Liver (tissue), 9 donors: ENCODE results near the gene KIF17. TPM values are rescaled to one million over a fixed set of nuclear protein-coding genes. Genes with fewer than 3 reads are reported as not detected.

Experiments used
- DNase-seq: peaks from one replicate; pipeline ENCODE4 v3.0.0-alpha.2; 2017; ENCODE audit warnings: low spot score
- H3K27ac ChIP-seq, 2 donors: one replicate each; pipeline ENCODE4 v1.7.0; 2013; ENCODE audit warnings: inconsistent platforms in 2 of 2, low read length in 2 of 2, control low read depth in 1 of 2, low read depth in 1 of 2, mild to moderate bottlenecking in 1 of 2
- H3K27me3 ChIP-seq, 4 donors: one replicate each; pipeline versions ENCODE4 v1.6.1 to v1.7.0; 2013; ENCODE audit warnings: low read length in 3 of 4, inconsistent platforms in 1 of 4, mild to moderate bottlenecking in 1 of 4, moderate library complexity in 1 of 4; ENCODE audit not compliant: control insufficient read depth in 4 of 4, insufficient read depth in 4 of 4
- H3K36me3 ChIP-seq, 4 donors: one replicate each; pipeline versions ENCODE4 v1.6.1 to v1.7.0; 2013; ENCODE audit warnings: low read length in 3 of 4, mild to moderate bottlenecking in 3 of 4, low read depth in 1 of 4, moderate library complexity in 1 of 4; ENCODE audit not compliant: control insufficient read depth in 4 of 4, insufficient read depth in 3 of 4
- H3K4me1 ChIP-seq, 4 donors: one replicate each; pipeline versions ENCODE4 v1.6.1 to v1.7.0; 2013; ENCODE audit warnings: low read length in 3 of 4, mild to moderate bottlenecking in 3 of 4, moderate library complexity in 1 of 4; ENCODE audit not compliant: control insufficient read depth in 4 of 4, insufficient read depth in 4 of 4
- H3K4me3 ChIP-seq, 3 donors: one replicate each; pipeline versions ENCODE4 v1.6.1 to v1.7.0; 2013; ENCODE audit warnings: low read length in 3 of 3, control low read depth in 1 of 3, low read depth in 1 of 3, mild to moderate bottlenecking in 1 of 3
- H3K9ac ChIP-seq, 2 donors: one replicate each; pipeline ENCODE4 v1.7.0; 2013; ENCODE audit warnings: low read length in 2 of 2, mild to moderate bottlenecking in 2 of 2, moderate library complexity in 2 of 2, control low read depth in 1 of 2, low read depth in 1 of 2
- H3K9me3 ChIP-seq, 4 donors: one replicate each; pipeline versions ENCODE4 v1.6.1 to v1.7.0; 2013; ENCODE audit warnings: low read length in 3 of 4; ENCODE audit not compliant: control insufficient read depth in 4 of 4
- EGR1 ChIP-seq, 2 donors: IDR thresholded peaks; 2 replicates each; pipeline ENCODE4 v1.6.1; 2016 to 2018; ENCODE audit warnings: antibody characterized with exemption in 2 of 2, low read depth in 2 of 2
- FOXA2 ChIP-seq: IDR thresholded peaks from 2 replicates; pipeline ENCODE4 v1.6.1; 2016; ENCODE audit warnings: antibody characterized with exemption
- GABPA ChIP-seq, 2 donors: IDR thresholded peaks in 1 of 2; conservative IDR thresholded peaks in 1 of 2; 2 replicates each; pipeline ENCODE4 v1.6.1; 2016; ENCODE audit warnings: antibody characterized with exemption in 2 of 2, mild to moderate bottlenecking in 1 of 2, moderate library complexity in 1 of 2
- HNF4A ChIP-seq, 2 donors: conservative IDR thresholded peaks; 2 replicates each; pipeline ENCODE4 v1.6.1; 2016; ENCODE audit warnings: antibody characterized with exemption in 2 of 2, mild to moderate bottlenecking in 2 of 2
- HNF4G ChIP-seq: IDR thresholded peaks from 2 replicates; pipeline ENCODE4 v1.6.1; 2016; ENCODE audit warnings: antibody characterized with exemption
- JUND ChIP-seq, 2 donors: IDR thresholded peaks; 2 replicates each; pipeline ENCODE4 v1.6.1; 2016; ENCODE audit warnings: antibody characterized with exemption in 2 of 2
- NR2F2 ChIP-seq: IDR thresholded peaks from 2 replicates; pipeline ENCODE4 v1.6.1; 2016; ENCODE audit warnings: antibody characterized with exemption
- RAD21 ChIP-seq, 2 donors: IDR thresholded peaks; 2 replicates each; pipeline ENCODE4 v1.6.1; 2016; ENCODE audit warnings: antibody characterized with exemption in 2 of 2, mild to moderate bottlenecking in 2 of 2
- RXRA ChIP-seq, 2 donors: IDR thresholded peaks; 2 replicates each; pipeline ENCODE4 v1.6.1; 2017 to 2018; ENCODE audit warnings: antibody characterized with exemption in 2 of 2, mild to moderate bottlenecking in 1 of 2
- SP1 ChIP-seq: IDR thresholded peaks from 2 replicates; pipeline ENCODE4 v1.6.1; 2018; ENCODE audit warnings: antibody characterized with exemption, mild to moderate bottlenecking
- YY1 ChIP-seq: IDR thresholded peaks from 2 replicates; pipeline ENCODE4 v1.6.1; 2016; ENCODE audit warnings: antibody characterized with exemption, mild to moderate bottlenecking
- WGBS: extraction: QIAGEN DNeasy Blood & Tissue Kit; methylation state at CpG from one replicate; pipeline ENCODE4 v1.1.7; 2013; 5-methylcytosine and 5-hydroxymethylcytosine counted together
- polyA plus RNA-seq, 2 donors: library from polyadenylated mRNA; stranded (reverse) in 1 of 2; unstranded in 1 of 2; fragments of 200-250 nt in 1 of 2; fragments of >200 nt in 1 of 2; fragmentation: Nextera tagmentation in 1 of 2; extraction: Ambion mirVana in 1 of 2; gene quantifications; one replicate each; pipeline versions ENCODE4 v1.2.1 to v1.2.3, GENCODE V29; 2013 to 2015
- total RNA-seq, 2 donors: library from RNA; depleted of rRNA; stranded (reverse); fragments of >200 nt; gene quantifications; one replicate each; pipeline ENCODE4 v1.2.3, GENCODE V29; 2014
- TF ChIP-seq, protein P1 (sequence below): IDR thresholded peaks from 2 replicates; pipeline ENCODE4 v1.6.1; 2016; ENCODE audit warnings: antibody characterized with exemption
- TF ChIP-seq, protein P2 (sequence below): IDR thresholded peaks from 2 replicates; pipeline ENCODE4 v1.6.1; 2016; ENCODE audit warnings: antibody characterized with exemption
- TF ChIP-seq, protein P3 (sequence below): IDR thresholded peaks from 2 replicates; pipeline ENCODE4 v1.6.1; 2016; ENCODE audit warnings: antibody characterized with exemption
- TF ChIP-seq, protein P4 (sequence below): IDR thresholded peaks from 2 replicates; pipeline ENCODE4 v1.6.1; 2016; ENCODE audit warnings: antibody characterized with exemption, mild to moderate bottlenecking
- TF ChIP-seq, protein P5 (sequence below): fragments of 150-350 bp; IDR thresholded peaks from 2 replicates; pipeline ENCODE4 v1.5.1; 2017; ENCODE audit warnings: improper control_type of control experiment, low read depth, low read length; ENCODE audit not compliant: missing input control
- donor health status: healthy.
- donor health status: healthy.
- donor health status: healthy.
- donor health status: healthy.
- donor health status: healthy.

KIF17 gene
- total and polyA plus RNA-seq, 4 donors, result 1.0 to 2.7 (median 2.0) TPM

DNA sequence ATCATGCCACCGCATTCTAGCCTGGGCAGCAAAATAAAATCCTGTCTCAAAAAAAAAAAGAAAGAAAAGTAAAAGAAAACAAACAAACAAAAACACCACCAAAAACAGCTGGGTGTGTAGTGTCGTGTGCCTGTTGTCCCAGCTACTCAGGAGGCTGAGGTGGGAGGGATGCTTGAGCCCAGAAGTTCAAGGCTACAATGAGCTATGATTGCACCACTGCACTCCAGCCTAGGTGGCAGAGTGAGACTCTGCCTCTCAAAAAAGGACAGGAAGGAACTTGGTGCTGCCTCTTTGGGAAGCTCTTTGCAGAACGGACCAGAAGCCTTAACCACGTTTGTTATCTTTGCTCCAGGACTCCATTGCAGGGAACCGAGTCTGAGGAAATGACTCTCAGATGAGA is 11.0 kb downstream of the KIF17 start:
- no peak for DNase-seq
- Histone ChIP-seq H3K9ac (no peak overlapping the region), H3K27me3 (no peaks in the 10 kb centered on the region), H3K27ac (no peak overlapping the region), H3K9me3 (no peaks in the 10 kb centered on the region), H3K4me1 (no peaks in the 10 kb centered on the region), H3K36me3 (no peaks in the 10 kb centered on the region), H3K4me3 (no peak overlapping the region)
- WGBS, result 63% methylated on average over 5 of the region's 5 CpGs
- TF ChIP-seq, protein P1, sequence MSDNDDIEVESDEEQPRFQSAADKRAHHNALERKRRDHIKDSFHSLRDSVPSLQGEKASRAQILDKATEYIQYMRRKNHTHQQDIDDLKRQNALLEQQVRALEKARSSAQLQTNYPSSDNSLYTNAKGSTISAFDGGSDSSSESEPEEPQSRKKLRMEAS, result no peak
- TF ChIP-seq SP1 (no peak), RXRA (IDR thresholded peaks at IDR 0.05) (no peak), NR2F2 (no peak), GABPA (IDR thresholded peaks at IDR 0.05 in 1 of 2, conservative IDR thresholded peaks at IDR 0.05 in 1 of 2) (no peak), JUND (IDR thresholded peaks at IDR 0.05) (no peak), RAD21 (IDR thresholded peaks at IDR 0.05) (no peak), FOXA2 (no peak), YY1 (no peak), HNF4A (conservative IDR thresholded peaks at IDR 0.05) (no peak)
- TF ChIP-seq, protein P2, sequence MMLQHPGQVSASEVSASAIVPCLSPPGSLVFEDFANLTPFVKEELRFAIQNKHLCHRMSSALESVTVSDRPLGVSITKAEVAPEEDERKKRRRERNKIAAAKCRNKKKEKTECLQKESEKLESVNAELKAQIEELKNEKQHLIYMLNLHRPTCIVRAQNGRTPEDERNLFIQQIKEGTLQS, result no peak

DNA sequence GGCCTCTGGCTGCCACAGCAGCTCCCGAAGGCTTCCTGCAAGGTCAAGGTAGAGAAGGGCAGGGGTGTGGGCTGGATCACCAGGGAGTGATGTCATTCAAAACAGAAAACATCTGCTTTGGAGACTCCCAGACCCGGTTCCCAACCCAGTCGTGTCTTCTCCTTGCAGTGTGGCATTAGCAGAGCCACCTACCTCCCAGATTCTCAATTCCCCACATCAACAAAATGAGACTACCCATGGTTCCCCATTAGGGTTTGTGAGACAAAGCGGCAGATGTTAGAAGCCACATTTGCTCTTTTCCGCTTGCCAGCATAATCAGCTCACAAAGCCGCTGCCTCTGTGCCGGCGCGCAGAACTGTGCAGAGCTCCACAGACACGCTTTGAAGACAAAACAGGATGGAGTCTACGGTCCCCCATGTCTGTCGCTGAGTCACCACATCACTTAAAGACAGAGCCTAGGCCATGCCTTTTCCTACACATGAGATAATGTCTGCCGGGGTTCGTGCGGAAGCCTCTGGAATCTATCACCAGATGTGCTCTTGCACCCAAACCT is 12.5 kb downstream of the KIF17 start:
- Histone ChIP-seq H3K4me3 (no peak overlapping the region), H3K36me3 (no peaks in the 10 kb centered on the region), H3K9me3 (no peaks in the 10 kb centered on the region), H3K27me3 (no peaks in the 10 kb centered on the region), H3K4me1 (no peaks in the 10 kb centered on the region), H3K9ac (no peak overlapping the region), H3K27ac (no peak overlapping the region)
- DNase-seq, result no peak
- TF ChIP-seq SP1 (no peak), HNF4A (conservative IDR thresholded peaks at IDR 0.05) (no peak), HNF4G (no peak), RAD21 (IDR thresholded peaks at IDR 0.05) (no peak), RXRA (IDR thresholded peaks at IDR 0.05) (no peak), NR2F2 (no peak), FOXA2 (no peak), EGR1 (IDR thresholded peaks at IDR 0.05; ENCODE audit: low read depth in 2 of 2) (no peak), JUND (IDR thresholded peaks at IDR 0.05) (no peak), YY1 (no peak), GABPA (IDR thresholded peaks at IDR 0.05 in 1 of 2, conservative IDR thresholded peaks at IDR 0.05 in 1 of 2) (no peak)
- TF ChIP-seq, protein P2, result no peak
- TF ChIP-seq, protein P3, sequence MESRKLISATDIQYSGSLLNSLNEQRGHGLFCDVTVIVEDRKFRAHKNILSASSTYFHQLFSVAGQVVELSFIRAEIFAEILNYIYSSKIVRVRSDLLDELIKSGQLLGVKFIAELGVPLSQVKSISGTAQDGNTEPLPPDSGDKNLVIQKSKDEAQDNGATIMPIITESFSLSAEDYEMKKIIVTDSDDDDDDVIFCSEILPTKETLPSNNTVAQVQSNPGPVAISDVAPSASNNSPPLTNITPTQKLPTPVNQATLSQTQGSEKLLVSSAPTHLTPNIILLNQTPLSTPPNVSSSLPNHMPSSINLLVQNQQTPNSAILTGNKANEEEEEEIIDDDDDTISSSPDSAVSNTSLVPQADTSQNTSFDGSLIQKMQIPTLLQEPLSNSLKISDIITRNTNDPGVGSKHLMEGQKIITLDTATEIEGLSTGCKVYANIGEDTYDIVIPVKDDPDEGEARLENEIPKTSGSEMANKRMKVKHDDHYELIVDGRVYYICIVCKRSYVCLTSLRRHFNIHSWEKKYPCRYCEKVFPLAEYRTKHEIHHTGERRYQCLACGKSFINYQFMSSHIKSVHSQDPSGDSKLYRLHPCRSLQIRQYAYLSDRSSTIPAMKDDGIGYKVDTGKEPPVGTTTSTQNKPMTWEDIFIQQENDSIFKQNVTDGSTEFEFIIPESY, result no peak
- TF ChIP-seq, protein P4, sequence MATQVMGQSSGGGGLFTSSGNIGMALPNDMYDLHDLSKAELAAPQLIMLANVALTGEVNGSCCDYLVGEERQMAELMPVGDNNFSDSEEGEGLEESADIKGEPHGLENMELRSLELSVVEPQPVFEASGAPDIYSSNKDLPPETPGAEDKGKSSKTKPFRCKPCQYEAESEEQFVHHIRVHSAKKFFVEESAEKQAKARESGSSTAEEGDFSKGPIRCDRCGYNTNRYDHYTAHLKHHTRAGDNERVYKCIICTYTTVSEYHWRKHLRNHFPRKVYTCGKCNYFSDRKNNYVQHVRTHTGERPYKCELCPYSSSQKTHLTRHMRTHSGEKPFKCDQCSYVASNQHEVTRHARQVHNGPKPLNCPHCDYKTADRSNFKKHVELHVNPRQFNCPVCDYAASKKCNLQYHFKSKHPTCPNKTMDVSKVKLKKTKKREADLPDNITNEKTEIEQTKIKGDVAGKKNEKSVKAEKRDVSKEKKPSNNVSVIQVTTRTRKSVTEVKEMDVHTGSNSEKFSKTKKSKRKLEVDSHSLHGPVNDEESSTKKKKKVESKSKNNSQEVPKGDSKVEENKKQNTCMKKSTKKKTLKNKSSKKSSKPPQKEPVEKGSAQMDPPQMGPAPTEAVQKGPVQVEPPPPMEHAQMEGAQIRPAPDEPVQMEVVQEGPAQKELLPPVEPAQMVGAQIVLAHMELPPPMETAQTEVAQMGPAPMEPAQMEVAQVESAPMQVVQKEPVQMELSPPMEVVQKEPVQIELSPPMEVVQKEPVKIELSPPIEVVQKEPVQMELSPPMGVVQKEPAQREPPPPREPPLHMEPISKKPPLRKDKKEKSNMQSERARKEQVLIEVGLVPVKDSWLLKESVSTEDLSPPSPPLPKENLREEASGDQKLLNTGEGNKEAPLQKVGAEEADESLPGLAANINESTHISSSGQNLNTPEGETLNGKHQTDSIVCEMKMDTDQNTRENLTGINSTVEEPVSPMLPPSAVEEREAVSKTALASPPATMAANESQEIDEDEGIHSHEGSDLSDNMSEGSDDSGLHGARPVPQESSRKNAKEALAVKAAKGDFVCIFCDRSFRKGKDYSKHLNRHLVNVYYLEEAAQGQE, result no peak
- TF ChIP-seq, protein P5, sequence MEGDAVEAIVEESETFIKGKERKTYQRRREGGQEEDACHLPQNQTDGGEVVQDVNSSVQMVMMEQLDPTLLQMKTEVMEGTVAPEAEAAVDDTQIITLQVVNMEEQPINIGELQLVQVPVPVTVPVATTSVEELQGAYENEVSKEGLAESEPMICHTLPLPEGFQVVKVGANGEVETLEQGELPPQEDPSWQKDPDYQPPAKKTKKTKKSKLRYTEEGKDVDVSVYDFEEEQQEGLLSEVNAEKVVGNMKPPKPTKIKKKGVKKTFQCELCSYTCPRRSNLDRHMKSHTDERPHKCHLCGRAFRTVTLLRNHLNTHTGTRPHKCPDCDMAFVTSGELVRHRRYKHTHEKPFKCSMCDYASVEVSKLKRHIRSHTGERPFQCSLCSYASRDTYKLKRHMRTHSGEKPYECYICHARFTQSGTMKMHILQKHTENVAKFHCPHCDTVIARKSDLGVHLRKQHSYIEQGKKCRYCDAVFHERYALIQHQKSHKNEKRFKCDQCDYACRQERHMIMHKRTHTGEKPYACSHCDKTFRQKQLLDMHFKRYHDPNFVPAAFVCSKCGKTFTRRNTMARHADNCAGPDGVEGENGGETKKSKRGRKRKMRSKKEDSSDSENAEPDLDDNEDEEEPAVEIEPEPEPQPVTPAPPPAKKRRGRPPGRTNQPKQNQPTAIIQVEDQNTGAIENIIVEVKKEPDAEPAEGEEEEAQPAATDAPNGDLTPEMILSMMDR, result no peak
- TF ChIP-seq, protein P1, result no peak
- WGBS, result 84% methylated on average over 15 of the region's 15 CpGs
